HG03108 (cell line): ENCODE results near the gene PCED1B.

ENCODE experiments used
- ATAC-seq: cut with Tn5 transposase; IDR thresholded peaks from one replicate; pipeline ENCODE4 v1.9.1; 2021; ENCODE audit warnings: moderate library complexity; ENCODE audit not compliant: unreplicated experiment

Gene PCED1B

GRCh38 chr12:47088021-47088944 is 8.9 kb downstream of the PCED1B start:
- ATAC-seq, result no peak

GRCh38 chr12:47091009-47091408 is 11.6 kb downstream of the PCED1B start:
- no peak for ATAC-seq

- ATAC-seq, result no peak
Observed at GRCh38 chr12:47094804-47095203, 15.4 kb downstream of the PCED1B start.

- ATAC-seq, result no peak
Observed at GRCh38 chr12:47095446-47096236, 16.2 kb downstream of the PCED1B start.

GRCh38 chr12:47097276-47097896 is 18.0 kb downstream of the PCED1B start:
- no peak for ATAC-seq

- no peak for ATAC-seq
Observed at GRCh38 chr12:47098099-47098498, 18.7 kb downstream of the PCED1B start.

- ATAC-seq, result no peak
Observed at GRCh38 chr12:47099610-47100009, 20.2 kb downstream of the PCED1B start.

GRCh38 chr12:47100160-47100559 is 20.7 kb downstream of the PCED1B start:
- no peak for ATAC-seq

- no peak for ATAC-seq
Observed at GRCh38 chr12:47102406-47102805, 23.0 kb downstream of the PCED1B start.

- no peak for ATAC-seq
Observed at GRCh38 chr12:47102845-47103651, 23.6 kb downstream of the PCED1B start.

GRCh38 chr12:47105914-47106674 is 26.7 kb downstream of the PCED1B start:
- no peak for ATAC-seq

GRCh38 chr12:47107446-47107845 is 28.0 kb downstream of the PCED1B start:
- ATAC-seq, result no peak

- ATAC-seq, result no peak
Observed at GRCh38 chr12:47107926-47108325, 28.5 kb downstream of the PCED1B start.

- no peak for ATAC-seq
Observed at GRCh38 chr12:47110011-47110541, 30.7 kb downstream of the PCED1B start.

- no peak for ATAC-seq
Observed at GRCh38 chr12:47110718-47111391, 31.4 kb downstream of the PCED1B start.

- no peak for ATAC-seq
Observed at GRCh38 chr12:47111392-47111778, 32.0 kb downstream of the PCED1B start.

- ATAC-seq, result no peak
Observed at GRCh38 chr12:47111854-47112253, 32.4 kb downstream of the PCED1B start.

- ATAC-seq, result no peak
Observed at GRCh38 chr12:47112679-47113078, 33.3 kb downstream of the PCED1B start.

- no peak for ATAC-seq
Observed at GRCh38 chr12:47114481-47114892, 35.1 kb downstream of the PCED1B start.
